H1 (cell line): Measurements from ENCODE around the gene CMTM5. TPM values are rescaled to one million over a fixed set of nuclear protein-coding genes. Genes with fewer than 3 reads are reported as not detected.
A peak's percentile ranks its signal among the peaks of the same experiment; 100 is the strongest.

Experiments used
- CBX5 ChIP-seq: fragments of 300-800, 300-1000 bp; sonication (generic); IDR thresholded peaks from 2 replicates; pipeline ENCODE4 v1.7.1; 2016; ENCODE audit warnings: antibody characterized with exemption, low read length, low read depth
- CHD2 ChIP-seq: IDR thresholded peaks from 2 replicates; pipeline ENCODE4 v1.6.1; 2012; ENCODE audit warnings: low read length, improper control_type of control experiment
- EZH2 ChIP-seq: fragments of 200-600 bp; sonication (generic); IDR thresholded peaks from 2 replicates; pipeline ENCODE4 v1.7.1; 2012; ENCODE audit warnings: low read depth, mild to moderate bottlenecking, moderate library complexity, low read length, inconsistent platforms; ENCODE audit not compliant: severe bottlenecking
- JUND ChIP-seq: IDR thresholded peaks from 2 replicates; pipeline ENCODE4 v1.6.1; 2011; ENCODE audit warnings: mild to moderate bottlenecking, improper control_type of control experiment, low read length
- PHF8 ChIP-seq: fragments of 200-600 bp; sonication (generic); conservative IDR thresholded peaks from 2 replicates; pipeline ENCODE4 v1.7.1; 2012; ENCODE audit warnings: low read depth, mild to moderate bottlenecking, inconsistent platforms, low read length, moderate library complexity
- POLR2AphosphoS5 ChIP-seq: IDR thresholded peaks from 2 replicates; pipeline ENCODE4 v1.6.1; 2011; ENCODE audit warnings: low read depth, low read length
- TBP ChIP-seq: IDR thresholded peaks from 2 replicates; pipeline ENCODE4 v1.6.1; 2011; ENCODE audit warnings: low read depth, low read length, improper control_type of control experiment
- YY1 ChIP-seq: IDR thresholded peaks from 2 replicates; pipeline ENCODE4 v1.6.1; 2011; ENCODE audit warnings: low read depth, mild to moderate bottlenecking, low read length
- polyA plus RNA-seq, 7 experiments: library from polyadenylated mRNA; depleted of rRNA in 3 of 7; stranded (reverse) in 5 of 7; unstranded in 2 of 7; fragments of >200 nt in 5 of 7; fragments of 200-250 nt in 2 of 7; gene quantifications; 1 replicate in 5 of 7; 2 replicates in 1 of 7; 4 replicates in 1 of 7; pipeline versions ENCODE4 v1.2.1 to v1.2.3, GENCODE V29; 2011 to 2013; ENCODE audit warnings: missing spikeins in 2 of 7, mixed read lengths in 2 of 7
- total RNA-seq: library from RNA; stranded (reverse); fragmentation: NEBNext Ultra II Directional; extraction: Animal tissue kit (Norgen Biotek cat#: 25700); gene quantifications from 2 replicates; pipeline ENCODE4 v1.2.1, GENCODE V29; 2021
- TF ChIP-seq, protein P1 (sequence below): fragments of 300-600 bp; sonication (generic); IDR thresholded peaks from 2 replicates; pipeline ENCODE4 v1.7.1; 2012; ENCODE audit warnings: low read length, moderate library complexity, mild to moderate bottlenecking, inconsistent platforms; ENCODE audit not compliant: insufficient replicate concordance
- TF ChIP-seq, protein P2 (sequence below): IDR thresholded peaks from 2 replicates; pipeline ENCODE4 v1.6.1; 2012; ENCODE audit warnings: inconsistent platforms

The CMTM5 gene
- total and polyA plus RNA-seq, 2 of the 8 experiments (the other 6 are each of a cell fraction or from before 2014, with no cell fraction given) = 2.1 TPM; not detected in 1

DNA sequence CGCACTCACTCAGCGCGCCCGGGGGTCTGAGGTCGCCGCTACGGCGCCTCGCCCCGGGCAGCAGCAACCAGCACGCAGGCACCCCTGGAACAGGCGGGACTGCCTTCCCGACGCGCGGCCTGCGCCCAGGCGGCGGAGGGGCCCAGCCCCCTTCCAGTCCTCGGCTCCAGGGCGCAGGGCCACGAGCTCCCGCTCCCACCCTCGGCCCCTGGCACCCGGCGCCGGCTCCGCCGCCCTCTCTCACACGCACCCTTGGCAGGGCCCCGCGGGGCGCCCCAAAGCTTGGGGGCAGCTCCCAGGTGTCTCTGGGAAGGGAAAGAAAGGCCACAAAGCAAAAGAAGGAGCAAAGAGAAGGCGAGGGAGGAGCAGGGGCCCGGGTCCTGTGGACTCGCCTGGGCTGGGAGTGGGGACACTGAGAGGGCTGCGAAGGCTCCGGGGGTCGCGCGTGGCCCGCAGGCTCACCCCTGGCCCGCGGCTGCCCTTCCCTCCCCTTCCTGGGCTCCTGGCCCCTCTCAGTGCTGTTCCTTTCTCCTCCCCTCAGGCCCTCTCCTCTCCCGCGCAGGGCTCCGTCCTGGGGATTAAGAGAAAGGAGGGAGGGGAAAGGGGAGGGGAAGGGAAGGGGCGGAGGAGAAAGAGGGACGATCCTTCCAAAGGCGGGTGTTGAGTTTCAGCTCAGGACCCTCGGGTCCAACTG is 11.0 kb upstream of the CMTM5 start (continued):
- TF ChIP-seq, protein P1, sequence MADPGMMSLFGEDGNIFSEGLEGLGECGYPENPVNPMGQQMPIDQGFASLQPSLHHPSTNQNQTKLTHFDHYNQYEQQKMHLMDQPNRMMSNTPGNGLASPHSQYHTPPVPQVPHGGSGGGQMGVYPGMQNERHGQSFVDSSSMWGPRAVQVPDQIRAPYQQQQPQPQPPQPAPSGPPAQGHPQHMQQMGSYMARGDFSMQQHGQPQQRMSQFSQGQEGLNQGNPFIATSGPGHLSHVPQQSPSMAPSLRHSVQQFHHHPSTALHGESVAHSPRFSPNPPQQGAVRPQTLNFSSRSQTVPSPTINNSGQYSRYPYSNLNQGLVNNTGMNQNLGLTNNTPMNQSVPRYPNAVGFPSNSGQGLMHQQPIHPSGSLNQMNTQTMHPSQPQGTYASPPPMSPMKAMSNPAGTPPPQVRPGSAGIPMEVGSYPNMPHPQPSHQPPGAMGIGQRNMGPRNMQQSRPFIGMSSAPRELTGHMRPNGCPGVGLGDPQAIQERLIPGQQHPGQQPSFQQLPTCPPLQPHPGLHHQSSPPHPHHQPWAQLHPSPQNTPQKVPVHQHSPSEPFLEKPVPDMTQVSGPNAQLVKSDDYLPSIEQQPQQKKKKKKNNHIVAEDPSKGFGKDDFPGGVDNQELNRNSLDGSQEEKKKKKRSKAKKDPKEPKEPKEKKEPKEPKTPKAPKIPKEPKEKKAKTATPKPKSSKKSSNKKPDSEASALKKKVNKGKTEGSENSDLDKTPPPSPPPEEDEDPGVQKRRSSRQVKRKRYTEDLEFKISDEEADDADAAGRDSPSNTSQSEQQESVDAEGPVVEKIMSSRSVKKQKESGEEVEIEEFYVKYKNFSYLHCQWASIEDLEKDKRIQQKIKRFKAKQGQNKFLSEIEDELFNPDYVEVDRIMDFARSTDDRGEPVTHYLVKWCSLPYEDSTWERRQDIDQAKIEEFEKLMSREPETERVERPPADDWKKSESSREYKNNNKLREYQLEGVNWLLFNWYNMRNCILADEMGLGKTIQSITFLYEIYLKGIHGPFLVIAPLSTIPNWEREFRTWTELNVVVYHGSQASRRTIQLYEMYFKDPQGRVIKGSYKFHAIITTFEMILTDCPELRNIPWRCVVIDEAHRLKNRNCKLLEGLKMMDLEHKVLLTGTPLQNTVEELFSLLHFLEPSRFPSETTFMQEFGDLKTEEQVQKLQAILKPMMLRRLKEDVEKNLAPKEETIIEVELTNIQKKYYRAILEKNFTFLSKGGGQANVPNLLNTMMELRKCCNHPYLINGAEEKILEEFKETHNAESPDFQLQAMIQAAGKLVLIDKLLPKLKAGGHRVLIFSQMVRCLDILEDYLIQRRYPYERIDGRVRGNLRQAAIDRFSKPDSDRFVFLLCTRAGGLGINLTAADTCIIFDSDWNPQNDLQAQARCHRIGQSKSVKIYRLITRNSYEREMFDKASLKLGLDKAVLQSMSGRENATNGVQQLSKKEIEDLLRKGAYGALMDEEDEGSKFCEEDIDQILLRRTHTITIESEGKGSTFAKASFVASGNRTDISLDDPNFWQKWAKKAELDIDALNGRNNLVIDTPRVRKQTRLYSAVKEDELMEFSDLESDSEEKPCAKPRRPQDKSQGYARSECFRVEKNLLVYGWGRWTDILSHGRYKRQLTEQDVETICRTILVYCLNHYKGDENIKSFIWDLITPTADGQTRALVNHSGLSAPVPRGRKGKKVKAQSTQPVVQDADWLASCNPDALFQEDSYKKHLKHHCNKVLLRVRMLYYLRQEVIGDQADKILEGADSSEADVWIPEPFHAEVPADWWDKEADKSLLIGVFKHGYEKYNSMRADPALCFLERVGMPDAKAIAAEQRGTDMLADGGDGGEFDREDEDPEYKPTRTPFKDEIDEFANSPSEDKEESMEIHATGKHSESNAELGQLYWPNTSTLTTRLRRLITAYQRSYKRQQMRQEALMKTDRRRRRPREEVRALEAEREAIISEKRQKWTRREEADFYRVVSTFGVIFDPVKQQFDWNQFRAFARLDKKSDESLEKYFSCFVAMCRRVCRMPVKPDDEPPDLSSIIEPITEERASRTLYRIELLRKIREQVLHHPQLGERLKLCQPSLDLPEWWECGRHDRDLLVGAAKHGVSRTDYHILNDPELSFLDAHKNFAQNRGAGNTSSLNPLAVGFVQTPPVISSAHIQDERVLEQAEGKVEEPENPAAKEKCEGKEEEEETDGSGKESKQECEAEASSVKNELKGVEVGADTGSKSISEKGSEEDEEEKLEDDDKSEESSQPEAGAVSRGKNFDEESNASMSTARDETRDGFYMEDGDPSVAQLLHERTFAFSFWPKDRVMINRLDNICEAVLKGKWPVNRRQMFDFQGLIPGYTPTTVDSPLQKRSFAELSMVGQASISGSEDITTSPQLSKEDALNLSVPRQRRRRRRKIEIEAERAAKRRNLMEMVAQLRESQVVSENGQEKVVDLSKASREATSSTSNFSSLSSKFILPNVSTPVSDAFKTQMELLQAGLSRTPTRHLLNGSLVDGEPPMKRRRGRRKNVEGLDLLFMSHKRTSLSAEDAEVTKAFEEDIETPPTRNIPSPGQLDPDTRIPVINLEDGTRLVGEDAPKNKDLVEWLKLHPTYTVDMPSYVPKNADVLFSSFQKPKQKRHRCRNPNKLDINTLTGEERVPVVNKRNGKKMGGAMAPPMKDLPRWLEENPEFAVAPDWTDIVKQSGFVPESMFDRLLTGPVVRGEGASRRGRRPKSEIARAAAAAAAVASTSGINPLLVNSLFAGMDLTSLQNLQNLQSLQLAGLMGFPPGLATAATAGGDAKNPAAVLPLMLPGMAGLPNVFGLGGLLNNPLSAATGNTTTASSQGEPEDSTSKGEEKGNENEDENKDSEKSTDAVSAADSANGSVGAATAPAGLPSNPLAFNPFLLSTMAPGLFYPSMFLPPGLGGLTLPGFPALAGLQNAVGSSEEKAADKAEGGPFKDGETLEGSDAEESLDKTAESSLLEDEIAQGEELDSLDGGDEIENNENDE = no peak
- TF ChIP-seq CBX5 (no peak), TBP (peak; percentile 78), POLR2AphosphoS5 (peak; percentile 59; the same call in 1 of the 2 replicates), PHF8 (peak; percentile 42; the same call in 1 of the 2 replicates), EZH2 (no peak), CHD2 (no peak), YY1 (no peak), JUND (no peak)
- TF ChIP-seq, protein P2, sequence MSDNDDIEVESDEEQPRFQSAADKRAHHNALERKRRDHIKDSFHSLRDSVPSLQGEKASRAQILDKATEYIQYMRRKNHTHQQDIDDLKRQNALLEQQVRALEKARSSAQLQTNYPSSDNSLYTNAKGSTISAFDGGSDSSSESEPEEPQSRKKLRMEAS = peak; percentile 71
